DMS53 treated with DMSO at 0.1 percent for 48 hours (cell line): ENCODE results near the gene GPBAR1.
"Not testable (repeated sequence)": the region's sequence is repeated elsewhere in the genome, so short reads cannot be mapped to it uniquely, and the experiment has no call there.

Source experiments
- DNase-seq: peaks from one replicate; lab custom pipeline; 2025; ENCODE audit not compliant: unreplicated experiment; lab: John Stamatoyannopoulos, UW

Gene GPBAR1

DNA sequence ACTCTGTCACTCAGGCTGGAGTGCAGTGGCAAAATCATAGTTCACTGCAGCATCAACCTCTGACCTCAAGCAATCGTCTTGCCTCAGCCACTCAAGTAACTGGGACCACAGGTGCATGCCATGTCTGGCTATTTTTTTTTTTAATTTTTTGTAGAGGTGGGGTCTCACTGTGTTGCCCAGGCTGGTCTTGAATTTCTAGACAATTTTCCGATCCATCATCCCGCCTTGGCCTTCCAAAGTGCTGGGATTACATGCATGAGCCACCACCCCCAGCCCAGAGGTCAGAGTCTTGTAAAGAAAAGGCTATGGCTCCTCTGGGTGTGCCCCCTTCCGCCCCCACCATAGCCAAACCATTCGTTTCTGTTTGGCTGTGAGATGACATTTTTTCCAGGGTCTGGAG is 44.6 kb downstream of the GPBAR1 start:
- no peak for DNase-seq

DNA sequence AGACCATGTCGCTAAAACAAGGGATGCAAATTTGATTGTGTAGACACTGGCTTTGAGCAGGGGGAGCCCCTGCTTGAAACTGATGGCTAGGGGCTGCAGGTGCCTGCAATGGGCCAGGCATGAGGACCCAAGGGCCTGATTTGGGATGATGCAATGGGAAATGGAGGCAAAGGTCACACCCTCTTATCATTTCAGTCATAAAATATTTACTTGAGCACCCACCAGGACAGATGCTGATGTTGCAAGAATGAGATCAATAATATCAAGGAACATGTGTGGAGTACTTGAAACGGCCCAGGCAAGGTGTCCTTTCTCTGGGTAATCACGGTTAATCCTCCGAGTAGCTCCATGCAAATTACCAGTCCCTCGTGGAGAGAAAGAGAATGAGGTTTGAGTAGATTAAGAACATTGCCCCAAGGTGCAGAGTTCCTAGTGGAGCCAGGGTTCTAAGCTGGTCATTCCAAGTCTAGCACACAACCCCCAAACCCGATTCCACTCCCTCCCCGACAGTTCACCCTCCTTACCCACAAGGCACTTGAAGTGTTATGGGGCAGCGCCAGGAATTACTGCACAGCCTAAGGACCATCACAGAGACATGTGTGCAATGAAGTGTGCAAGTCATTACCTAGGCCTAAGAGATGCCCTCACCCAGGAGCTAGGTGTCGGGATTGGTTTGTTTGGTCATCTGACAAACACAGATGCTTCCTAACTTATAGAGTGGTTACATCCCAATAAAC is 45.5 kb downstream of the GPBAR1 start:
- no peak for DNase-seq

DNA sequence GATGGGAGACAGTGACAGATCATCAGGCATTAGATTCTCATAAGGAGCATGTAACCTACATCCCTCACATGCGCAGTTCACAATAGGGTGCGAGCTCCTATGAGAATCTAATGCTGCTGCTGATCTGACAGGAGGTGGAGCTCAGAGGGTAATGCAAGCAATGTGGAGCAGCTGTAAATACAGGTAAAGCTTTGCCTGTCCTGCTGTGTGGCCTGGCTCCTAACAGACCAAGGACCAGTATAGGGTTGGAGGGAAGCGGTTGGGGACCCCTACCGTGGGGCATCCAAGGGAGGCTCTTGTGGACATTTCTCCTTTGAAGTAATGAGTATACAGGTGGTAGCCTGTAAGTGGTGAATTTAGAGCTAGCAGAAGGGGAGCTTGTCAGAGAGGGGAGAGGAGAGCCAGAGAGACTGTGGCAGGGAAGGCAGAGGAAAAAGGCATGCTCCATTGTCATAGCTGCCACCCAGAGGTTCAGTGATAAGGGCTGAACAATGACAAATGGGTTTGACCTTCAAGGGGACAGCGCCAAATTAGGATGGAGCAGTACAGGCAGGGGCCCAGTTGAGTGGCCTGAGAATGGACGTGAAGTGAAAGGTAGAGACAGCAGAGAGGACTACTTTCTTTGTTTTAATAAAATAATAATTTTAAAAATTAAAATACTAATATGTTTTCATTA is 46.7 kb downstream of the GPBAR1 start:
- no peak for DNase-seq

DNA sequence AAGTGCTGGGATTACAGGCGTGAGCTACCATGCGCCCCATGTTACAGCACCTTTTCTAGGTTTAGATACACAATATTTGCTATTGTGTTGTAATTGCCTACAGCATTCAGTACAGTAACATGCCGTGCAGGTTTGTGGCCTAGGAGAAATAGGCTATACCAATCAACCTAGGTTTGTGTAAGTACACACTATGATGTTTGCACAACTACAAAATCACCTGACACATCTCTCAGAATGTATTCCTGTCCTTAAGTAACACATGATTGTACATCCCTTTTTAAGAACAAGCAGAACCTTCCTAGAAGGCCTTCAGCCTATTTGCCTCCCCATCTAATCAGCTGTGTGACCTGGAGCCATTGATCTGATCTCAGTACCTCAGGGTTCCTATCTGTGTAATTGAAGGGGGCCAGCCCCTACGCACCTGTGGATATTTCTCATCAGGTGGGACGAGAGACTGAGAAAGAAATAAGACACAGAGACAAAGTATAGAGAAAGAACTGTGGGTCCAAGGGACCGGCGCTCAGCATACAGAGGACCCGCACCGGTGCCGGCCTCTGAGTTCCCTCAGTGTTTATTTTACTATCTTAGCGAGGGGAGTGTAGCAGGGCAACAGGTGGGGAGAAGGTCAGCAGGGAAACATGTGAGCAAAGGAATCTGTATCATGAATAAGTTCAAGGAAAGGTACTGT is 50.2 kb downstream of the GPBAR1 start:
- DNase-seq: no peak

DNA sequence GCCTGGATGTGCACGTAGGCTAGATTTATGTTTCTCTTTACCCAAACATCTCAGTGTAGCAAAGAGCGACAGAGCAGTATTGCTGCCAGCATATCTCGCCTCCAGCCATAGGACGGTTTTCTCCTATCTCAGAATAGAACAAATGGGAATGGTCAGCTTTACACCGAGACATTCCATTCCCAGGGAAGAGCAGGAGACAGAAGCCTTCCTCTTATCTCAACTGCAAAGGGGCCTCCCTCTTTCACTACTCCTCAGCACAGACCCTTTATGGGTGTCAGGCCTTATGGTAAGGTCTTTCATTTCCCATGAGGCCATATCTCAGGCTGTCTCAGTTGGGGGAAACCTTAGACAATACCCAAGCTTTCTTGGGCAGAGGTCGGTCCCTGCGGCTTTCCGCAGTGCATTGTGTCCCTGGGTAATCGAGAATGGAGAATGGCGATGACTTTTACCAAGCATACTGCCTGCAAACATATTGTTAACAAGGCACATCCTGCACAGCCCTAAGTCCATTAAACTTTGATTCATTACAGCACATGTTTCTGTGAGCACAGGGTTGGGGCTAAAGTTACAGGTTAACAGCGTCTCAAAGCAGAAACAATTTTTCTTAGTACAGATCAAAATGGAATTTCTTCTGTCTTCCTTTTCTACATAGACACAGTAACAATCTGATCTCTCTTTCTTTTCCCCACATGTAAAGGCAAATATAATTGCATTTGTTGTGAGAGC is 50.9 kb downstream of the GPBAR1 start:
- DNase-seq: not testable (repeated sequence)

DNA sequence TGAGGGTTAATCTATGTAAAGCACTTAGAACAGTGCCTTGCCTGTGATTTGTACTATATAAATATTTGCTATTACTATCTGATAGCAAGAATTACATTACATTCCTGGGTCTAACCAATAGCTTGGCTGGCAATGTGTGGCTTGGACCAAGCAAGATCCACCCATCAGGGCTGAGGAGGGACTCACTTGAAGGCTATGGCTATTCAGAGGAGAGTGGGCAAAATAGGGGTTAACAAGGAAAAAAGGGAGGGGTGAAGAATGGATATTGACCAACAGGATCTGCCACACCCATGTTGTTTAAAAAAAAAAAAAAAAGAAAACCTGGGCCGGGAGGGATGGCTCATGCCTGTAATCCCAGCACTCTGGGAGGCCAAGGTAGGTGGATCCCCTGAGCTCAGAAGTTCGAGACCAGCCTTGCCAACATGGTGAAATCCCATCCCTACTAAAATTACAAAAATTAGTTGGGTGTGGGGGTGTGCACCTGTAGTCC is 51.5 kb downstream of the GPBAR1 start:
- no peak for DNase-seq

DNA sequence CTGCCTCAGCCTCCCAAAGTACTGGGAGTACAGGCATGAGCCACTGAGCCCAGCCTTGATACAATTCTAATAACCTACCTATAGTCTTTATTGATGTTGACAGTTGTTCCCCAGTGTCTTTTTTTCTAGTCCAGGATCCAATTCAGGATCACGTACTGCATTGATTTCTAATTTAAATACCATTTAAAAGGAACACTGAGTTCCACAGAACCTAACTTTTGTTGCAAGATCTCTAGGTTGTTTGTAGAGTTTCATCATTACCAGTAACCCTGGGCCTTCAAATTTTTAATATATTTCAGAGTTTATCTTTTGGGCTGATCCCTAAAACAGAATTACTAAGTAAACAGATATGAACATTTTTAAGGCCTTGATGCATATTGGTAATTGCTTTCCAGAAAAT is 52.5 kb downstream of the GPBAR1 start:
- DNase-seq: no peak
